ENCODE measurements around the gene FAM83C.

FAM83C gene

DNA sequence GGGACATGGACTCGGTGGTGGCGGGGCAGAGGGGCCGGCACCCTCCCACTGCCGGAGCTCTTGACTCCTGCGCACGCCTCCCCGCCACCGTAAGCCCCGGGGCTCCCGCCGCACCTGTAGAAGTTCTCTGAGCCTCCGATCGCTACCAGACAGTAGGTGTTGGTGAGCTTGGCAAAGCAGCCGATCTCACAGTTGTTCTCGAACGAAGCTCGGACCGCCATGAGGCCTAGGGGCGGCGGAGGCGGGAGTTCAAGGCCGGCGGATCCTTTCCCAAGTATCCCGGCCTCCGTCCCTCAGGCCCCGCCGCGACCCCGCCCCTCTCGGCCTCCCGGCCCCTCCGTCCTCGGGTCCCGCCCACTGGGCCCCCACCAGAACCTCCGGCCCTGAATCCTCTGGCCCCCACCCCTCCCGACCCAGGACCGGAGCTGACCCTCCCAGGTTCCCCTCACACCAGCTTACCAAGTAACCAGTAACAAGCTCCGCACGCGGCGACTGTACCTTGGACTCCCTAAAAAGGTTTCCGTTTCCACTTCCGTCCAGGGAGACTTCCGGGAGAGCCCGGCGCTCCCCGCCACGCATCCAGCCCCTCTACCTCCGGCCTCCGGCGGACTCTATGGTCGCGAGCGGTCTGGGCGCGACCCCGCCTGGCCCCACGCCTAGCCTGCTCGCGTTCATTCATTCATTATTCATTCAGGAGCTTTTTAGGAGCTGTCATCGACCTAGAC, 7.8 kb downstream of the FAM83C start, which contains the start of gene EIF6:
TSS of gene EIF6 (minus strand) at position 506 of the 725 bp plus-strand sequence. CDS start at position 221, 285 bp downstream.
- peak; percentile 49 to 53 for DNase-seq (ENCODE audit: low read depth in 2 of 2, low spot score in 1 of 2)

DNA sequence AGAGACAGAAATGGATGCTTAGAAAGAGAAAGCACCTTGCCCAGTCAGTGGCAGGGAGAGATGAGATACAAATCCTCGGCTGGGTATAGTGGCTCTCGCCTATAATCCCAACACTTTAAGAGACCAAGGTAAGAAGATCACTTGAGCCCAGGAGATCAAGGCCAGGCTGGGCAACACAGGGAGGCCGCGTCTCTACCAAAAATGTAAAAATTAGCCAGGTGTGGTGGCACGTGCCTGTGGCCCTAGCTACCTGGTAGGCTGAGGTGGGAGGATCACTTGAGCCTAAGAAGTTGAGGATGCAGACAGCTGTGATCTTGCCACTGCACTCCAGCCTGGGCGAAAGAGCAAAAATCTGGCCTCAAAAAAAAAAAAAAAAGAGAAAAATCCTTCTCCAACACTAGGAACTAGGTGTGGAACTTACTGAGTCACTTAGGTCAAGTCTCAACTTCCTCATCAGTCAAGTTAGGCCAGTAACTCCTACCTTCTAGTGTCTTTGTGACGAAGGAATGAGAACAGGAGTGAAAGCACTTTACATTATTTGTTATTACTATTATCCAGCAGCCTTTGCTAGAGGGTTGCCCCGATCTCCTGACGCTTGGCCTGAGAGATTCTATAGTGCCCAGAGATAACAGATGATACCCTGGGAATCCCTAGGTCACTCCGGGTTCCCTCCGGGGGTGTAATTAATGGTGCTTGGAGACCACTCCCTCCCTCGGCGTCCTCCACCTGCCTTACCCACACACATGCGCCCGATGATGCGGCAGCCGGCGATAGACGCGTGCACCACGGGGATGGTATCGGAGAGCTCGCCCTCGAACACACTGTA, 8.6 kb downstream of the FAM83C start:
- DNase-seq (ENCODE audit: low read depth in 2 of 2, low spot score in 1 of 2) = no peak

- no peak for DNase-seq (ENCODE audit: low read depth in 2 of 2, low spot score in 1 of 2)
Observed at GRCh38 chr20:35281506-35282101, 10.6 kb downstream of the FAM83C start.

GRCh38 chr20:35280523-35280922, 11.7 kb downstream of the FAM83C start:
- no peak for DNase-seq (ENCODE audit: low read depth in 2 of 2, low spot score in 1 of 2)

DNA sequence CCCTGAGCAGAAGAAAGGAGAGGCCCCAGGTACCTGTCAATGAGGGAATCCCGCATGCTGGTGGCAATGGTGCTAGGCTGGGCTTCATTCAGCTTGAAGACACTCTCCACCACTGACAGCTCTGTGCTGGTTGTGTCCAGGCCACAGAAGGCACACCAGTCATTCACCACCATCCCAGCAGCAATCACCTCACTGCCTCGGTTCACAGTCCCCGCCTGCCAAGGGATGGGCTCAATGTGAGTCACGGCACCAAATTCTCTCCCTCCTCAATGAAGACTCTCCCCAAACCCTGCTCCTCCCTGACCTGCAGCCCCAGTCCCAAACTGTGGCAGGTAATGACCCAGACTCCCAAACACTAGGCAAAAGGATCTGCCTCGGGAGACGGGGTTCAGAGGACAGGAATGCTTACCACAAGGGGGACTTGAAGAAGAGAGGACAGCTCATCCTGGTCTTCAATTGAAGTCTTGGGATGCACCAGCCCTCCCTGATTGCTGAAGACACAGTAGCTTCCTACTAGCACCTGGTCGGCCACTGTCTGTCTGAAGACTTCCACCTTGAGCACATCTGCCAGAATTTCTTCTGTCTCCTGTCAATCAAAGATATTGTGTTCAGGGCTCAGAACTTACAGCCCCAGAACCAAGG, 12.6 kb downstream of the FAM83C start:
- no peak for DNase-seq (ENCODE audit: low read depth in 2 of 2, low spot score in 1 of 2)

DNA sequence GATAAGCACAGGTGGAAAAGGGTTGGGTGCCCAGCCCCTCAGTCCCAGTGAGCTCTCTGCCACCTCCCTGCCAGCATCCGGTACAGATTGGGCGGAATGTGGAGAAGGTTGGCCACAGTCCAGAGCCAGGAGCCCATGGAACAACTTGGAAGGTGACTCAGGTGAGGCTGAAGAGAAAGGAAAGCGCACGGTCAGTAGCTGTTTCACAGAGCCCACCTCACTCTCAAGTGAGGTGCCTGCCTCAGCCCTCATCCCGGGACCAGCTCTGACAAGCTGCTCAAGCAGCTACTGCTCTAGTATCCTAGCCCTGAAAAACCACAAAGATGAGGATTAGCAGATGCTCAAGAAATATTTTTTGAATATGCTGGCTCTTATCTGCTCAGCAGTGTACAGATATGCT, 13.2 kb downstream of the FAM83C start:
- no peak for DNase-seq (ENCODE audit: low read depth in 2 of 2, low spot score in 1 of 2)

DNA sequence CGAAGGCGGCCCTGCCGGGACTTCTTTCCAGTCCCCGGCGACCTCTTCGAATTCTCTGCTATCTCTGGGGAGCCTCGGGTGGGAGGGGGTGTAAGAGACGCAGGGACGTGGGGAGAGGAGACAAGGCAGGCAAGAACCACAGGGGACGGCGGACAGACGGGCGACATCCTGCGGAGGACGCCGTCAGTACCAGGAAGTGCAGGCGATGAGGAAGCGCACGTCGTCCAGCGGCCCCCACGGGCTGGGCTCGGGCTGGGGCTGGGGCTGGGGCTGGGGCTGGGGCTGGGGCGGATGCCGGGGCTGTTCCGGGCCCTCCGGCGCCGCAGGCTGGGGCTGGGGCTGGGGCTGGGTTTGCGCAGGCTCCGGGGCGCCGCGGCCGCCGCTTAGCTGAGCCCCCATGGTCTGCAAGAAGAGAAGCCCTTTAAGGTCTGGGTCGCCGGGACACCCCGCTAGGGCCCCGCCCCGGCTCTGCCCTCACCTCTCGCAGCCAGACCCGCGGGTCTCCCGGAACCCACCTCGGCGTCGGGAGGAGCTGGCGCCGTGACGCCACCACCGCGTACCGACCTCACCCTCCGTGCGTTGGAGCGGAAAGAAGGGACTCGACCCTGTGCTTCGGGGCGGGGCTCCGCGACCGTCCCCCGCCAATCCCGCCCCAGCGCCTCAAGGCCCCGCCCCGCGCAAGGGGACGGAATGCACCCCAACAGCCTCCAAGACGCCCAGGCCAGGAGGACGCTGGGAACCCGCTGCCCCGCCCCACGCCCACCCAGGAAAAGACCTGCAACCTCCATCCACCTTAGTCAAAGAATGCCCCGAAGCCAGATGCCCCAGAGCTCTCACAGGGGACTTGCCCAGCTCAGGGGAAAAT, 14.5 kb downstream of the FAM83C start, which contains the start of gene MMP24OS:
TSS of gene MMP24OS (minus strand) at position 592 of the 865 bp plus-strand sequence. CDS start at position 399, 193 bp downstream.
- DNase-seq (ENCODE audit: low read depth in 2 of 2, low spot score in 1 of 2) = peak; percentile 65 to 79

DNA sequence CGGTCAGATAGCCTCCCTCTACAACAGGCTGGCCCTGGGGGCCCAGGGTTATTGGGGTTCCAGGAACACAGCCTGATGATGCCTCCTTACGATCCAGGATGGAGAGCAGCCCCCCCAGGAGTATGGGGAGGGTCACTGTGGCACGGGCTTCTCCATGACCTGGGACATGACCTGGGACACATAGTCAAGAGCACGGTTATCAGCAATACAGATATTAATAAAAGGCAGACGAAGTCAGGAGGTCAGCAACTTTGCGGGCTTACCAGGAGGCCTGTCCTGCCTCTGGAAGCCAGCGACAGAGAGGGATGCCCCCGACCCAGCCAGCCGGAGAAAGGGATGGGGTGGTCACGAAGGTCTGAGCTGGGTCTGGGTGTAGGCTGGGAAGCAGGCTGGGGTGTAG, 15.1 kb downstream of the FAM83C start:
- DNase-seq (ENCODE audit: low read depth in 2 of 2, low spot score in 1 of 2) = no peak

DNA sequence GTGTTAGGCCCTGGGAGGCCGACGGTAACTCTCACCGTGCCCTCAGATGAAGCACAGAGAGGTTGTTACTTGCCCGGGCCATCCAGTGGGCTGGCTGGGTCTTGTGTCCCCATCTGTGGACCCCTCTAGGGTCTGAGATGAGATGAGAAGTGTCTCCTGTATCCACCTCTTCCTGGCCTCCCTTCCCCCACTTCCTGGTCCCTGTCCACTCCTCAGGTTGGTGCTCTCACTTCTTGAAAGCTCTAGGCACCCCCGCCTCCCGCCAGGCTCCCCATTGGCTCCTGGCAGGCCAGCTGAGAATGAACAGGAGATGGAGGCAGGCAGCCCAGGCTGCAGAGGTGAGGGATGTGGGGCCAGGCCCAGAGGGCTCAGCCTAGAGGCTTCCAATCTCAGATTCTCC, 15.8 kb downstream of the FAM83C start:
- DNase-seq (ENCODE audit: low read depth in 2 of 2, low spot score in 1 of 2) = no peak

GRCh38 chr20:35275741-35276251, 16.4 kb downstream of the FAM83C start:
- no peak for DNase-seq (ENCODE audit: low read depth in 2 of 2, low spot score in 1 of 2)

DNA sequence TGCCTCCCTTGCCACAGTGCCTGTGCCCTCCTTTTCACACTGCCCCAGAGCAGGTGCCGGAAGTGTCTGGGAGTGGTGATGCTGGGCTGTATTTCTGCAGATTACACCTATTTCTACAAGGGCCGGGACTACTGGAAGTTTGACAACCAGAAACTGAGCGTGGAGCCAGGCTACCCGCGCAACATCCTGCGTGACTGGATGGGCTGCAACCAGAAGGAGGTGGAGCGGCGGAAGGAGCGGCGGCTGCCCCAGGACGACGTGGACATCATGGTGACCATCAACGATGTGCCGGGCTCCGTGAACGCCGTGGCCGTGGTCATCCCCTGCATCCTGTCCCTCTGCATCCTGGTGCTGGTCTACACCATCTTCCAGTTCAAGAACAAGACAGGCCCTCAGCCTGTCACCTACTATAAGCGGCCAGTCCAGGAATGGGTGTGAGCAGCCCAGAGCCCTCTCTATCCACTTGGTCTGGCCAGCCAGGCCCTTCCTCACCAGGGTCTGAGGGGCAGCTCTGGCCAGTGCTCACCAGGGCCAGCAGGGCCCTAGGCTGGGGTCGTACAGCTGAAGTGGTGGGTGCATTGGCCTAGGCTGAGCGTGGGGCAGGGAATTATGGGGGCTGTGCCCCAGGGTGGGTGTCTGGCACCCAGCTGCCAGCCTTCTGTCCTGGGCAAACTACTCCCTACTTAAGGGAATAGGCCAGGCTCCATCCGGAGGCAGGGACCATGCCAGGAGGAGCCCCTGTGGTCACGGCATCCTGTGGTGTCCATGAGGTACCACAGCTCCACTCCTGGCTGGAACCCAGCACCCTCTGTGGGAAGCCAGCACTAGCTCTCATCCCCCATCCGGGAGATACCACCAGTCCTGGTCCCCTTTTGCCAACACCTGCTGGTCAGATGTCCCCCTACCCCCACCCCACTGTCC, 17.8 kb downstream of the FAM83C start:
- no peak for DNase-seq (ENCODE audit: low read depth in 2 of 2, low spot score in 1 of 2)

- no peak for DNase-seq (ENCODE audit: low read depth in 2 of 2, low spot score in 1 of 2)
Observed at GRCh38 chr20:35273449-35274171, 18.6 kb downstream of the FAM83C start.

DNA sequence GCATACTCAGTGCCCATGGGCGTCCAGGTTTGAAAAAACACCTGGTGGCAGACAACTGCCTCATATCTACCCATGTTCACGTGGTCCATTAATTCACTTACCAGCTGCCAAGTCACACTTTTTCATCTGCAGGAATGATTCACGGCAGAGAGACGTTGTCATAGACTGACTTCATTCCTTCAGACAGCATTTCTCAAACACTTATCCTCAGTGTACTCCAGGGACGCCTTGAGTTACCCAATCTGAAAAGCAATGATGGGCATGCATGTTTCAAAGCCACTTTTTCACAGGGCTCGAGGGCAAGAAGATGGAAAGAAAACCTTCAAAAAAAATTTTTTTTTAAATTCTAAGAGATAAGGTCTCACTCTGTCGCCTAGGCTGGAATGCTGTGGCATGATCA, 20.3 kb downstream of the FAM83C start:
- no peak for DNase-seq (ENCODE audit: low read depth in 2 of 2, low spot score in 1 of 2)

- DNase-seq (ENCODE audit: low read depth in 2 of 2, low spot score in 1 of 2) = no peak
Observed at GRCh38 chr20:35271073-35271882, 20.9 kb downstream of the FAM83C start.

- no peak for DNase-seq (ENCODE audit: low read depth in 2 of 2, low spot score in 1 of 2)
Observed at GRCh38 chr20:35270021-35270902, 22.0 kb downstream of the FAM83C start.

GRCh38 chr20:35269055-35269781, 23.0 kb downstream of the FAM83C start:
- DNase-seq (ENCODE audit: low read depth in 2 of 2, low spot score in 1 of 2) = no peak
